ENCODE measurements around the gene CDKAL1.

DNA sequence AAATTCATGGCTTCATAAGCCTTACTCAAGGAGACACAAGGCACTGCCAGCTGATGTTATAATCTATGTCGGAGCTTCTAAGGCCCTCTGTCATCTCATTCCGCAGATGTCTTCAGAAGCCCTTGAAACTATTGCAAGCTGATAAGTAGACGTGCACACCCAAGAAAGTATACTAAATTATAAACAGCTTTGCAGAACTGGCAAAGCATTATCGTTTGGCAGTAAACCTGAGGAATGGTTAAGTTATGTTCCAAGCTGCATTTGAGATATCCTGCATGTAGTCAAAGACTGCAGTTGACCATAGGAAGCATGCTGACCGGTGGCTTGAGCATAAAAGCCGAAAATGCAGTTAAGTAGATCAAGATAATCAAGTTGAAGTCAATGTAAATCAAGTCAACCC, 633.5 kb downstream of the CDKAL1 start:
- no peak for TF ChIP-seq CTCF (IDR thresholded peaks at IDR 0.05; ENCODE audit: control extremely low read depth in 1 of 3, insufficient read depth in 1 of 3, low read depth in 1 of 3, low read length in 3 of 3)
- TF ChIP-seq EZH2 (IDR thresholded peaks at IDR 0.05; ENCODE audit: low read depth, low read length, severe bottlenecking) = no peak
- no peak for TF ChIP-seq TAF1 (IDR thresholded peaks at IDR 0.05; ENCODE audit: low read depth, low read length)
- no peak for TF ChIP-seq BRCA1 (IDR thresholded peaks at IDR 0.05; ENCODE audit: low read depth, low read length)
- no peak for TF ChIP-seq RFX5 (IDR thresholded peaks at IDR 0.05; ENCODE audit: borderline replicate concordance, low read depth, low read length)
- no peak for TF ChIP-seq POLR2A (IDR thresholded peaks at IDR 0.05; ENCODE audit: control extremely low read depth in 1 of 2, low read depth in 2 of 2, low read length in 2 of 2)
- TF ChIP-seq TBP (IDR thresholded peaks at IDR 0.05; ENCODE audit: low read depth, low read length) = no peak
- no peak for TF ChIP-seq POLR2AphosphoS5 (IDR thresholded peaks at IDR 0.05; ENCODE audit: low read depth, low read length)
- no peak for TF ChIP-seq USF2 (IDR thresholded peaks at IDR 0.05; ENCODE audit: low read length)
- no peak for TF ChIP-seq SP2 (IDR thresholded peaks at IDR 0.05; ENCODE audit: low read length)
- TF ChIP-seq CHD2 (IDR thresholded peaks at IDR 0.05; ENCODE audit: low read length) = no peak
- TF ChIP-seq MAFK (IDR thresholded peaks at IDR 0.05; ENCODE audit: low read depth, low read length) = no peak
- TF ChIP-seq POU5F1 (IDR thresholded peaks at IDR 0.05; ENCODE audit: low read depth, low read length) = no peak
- TF ChIP-seq JUND (IDR thresholded peaks at IDR 0.05; ENCODE audit: low read length) = no peak

Measured in H1 (cell line).